AG09309 (cell line): ENCODE measurements around the gene PRKD1.
"Not testable (repeated sequence)": the region's sequence is repeated elsewhere in the genome, so short reads cannot be mapped to it uniquely, and the experiment has no call there.

Experiments used
- DNase-seq: peaks from one replicate; pipeline ENCODE4 v3.0.0-alpha.2; 2010; ENCODE audit warnings: low read depth
- H3K4me3 ChIP-seq: 2 replicates; pipeline ENCODE4 v1.5.1; 2011; ENCODE audit warnings: mild to moderate bottlenecking, low read depth, low read length, moderate library complexity; ENCODE audit not compliant: control insufficient read depth
- CTCF ChIP-seq: IDR thresholded peaks from 2 replicates; pipeline ENCODE4 v1.5.1; 2011; ENCODE audit warnings: mild to moderate bottlenecking, low read depth, low read length, inconsistent platforms; ENCODE audit not compliant: insufficient read depth, control insufficient read depth; ENCODE audit errors: missing control alignments

PRKD1 gene

GRCh38 chr14:29716150-29716549, 211.5 kb downstream of the PRKD1 start:
- TF ChIP-seq CTCF, result no peak
- no peak for DNase-seq
- no peak overlapping the region for H3K4me3 ChIP-seq

- DNase-seq, result no peak
- H3K4me3 ChIP-seq, result no peak overlapping the region
- no peak for TF ChIP-seq CTCF
These were observed 215.0 kb downstream of the PRKD1 start for GRCh38 chr14:29712601-29713000.

- TF ChIP-seq CTCF, result peak; percentile 13
- DNase-seq, result no peak
- no peak overlapping the region for H3K4me3 ChIP-seq
These were observed 217.6 kb downstream of the PRKD1 start for GRCh38 chr14:29710015-29710414.

- H3K4me3 ChIP-seq, result no peak overlapping the region
- peak; percentile 32 for DNase-seq
- no peak for TF ChIP-seq CTCF
These were observed 218.2 kb downstream of the PRKD1 start for GRCh38 chr14:29709490-29709889.

- DNase-seq, result no peak
- no peak overlapping the region for H3K4me3 ChIP-seq
- TF ChIP-seq CTCF, result no peak
These were observed 220.9 kb downstream of the PRKD1 start for GRCh38 chr14:29706700-29707099.

- TF ChIP-seq CTCF, result no peak
- H3K4me3 ChIP-seq, result no peak overlapping the region
- DNase-seq, result no peak
These were observed 221.8 kb downstream of the PRKD1 start for GRCh38 chr14:29705801-29706200.

GRCh38 chr14:29689597-29689996, 238.1 kb downstream of the PRKD1 start:
- DNase-seq, H3K4me3 ChIP-seq: not testable (repeated sequence)
